HepG2 (cell line): Measurements from ENCODE around the gene PIEZO2. TPM values are rescaled to one million over a fixed set of nuclear protein-coding genes. Genes with fewer than 3 reads are reported as not detected.

Experiments used
- CREB1 ChIP-seq, 2 experiments: fragments of 450-650 bp in 1 of 2; IDR thresholded peaks; 2 replicates each; pipeline ENCODE4 v1.6.1; 2016 to 2017; ENCODE audit warnings: control low read depth in 1 of 2, mild to moderate bottlenecking in 1 of 2, missing compliant biosample characterization in 1 of 2, missing genetic modification characterization in 1 of 2
- FIP1L1 ChIP-seq: fragments of 200-400 bp; formaldehyde crosslinking; IDR thresholded peaks from 2 replicates; pipeline ENCODE4 v1.6.1; 2018; ENCODE audit warnings: low read depth, mild to moderate bottlenecking, low read length, moderate library complexity, borderline replicate concordance; ENCODE audit not compliant: insufficient read depth
- GATAD2A ChIP-seq: IDR thresholded peaks from 2 replicates; pipeline ENCODE4 v1.6.1; 2016
- GFI1 ChIP-seq: sonication (generic); formaldehyde crosslinking; IDR thresholded peaks from 2 replicates; pipeline ENCODE4 v1.5.0; 2020; ENCODE audit warnings: missing genetic modification reagents, mild to moderate bottlenecking, borderline replicate concordance
- HOXA3 ChIP-seq: sonication (generic); formaldehyde crosslinking; IDR thresholded peaks from 2 replicates; pipeline ENCODE4 v1.5.0; 2020; ENCODE audit warnings: missing genetic modification reagents
- ISX ChIP-seq: sonication (generic); formaldehyde crosslinking; conservative IDR thresholded peaks from 2 replicates; pipeline ENCODE4 v1.5.0; 2020; ENCODE audit warnings: missing genetic modification reagents
- POGZ ChIP-seq: sonication (generic); formaldehyde crosslinking; IDR thresholded peaks from 2 replicates; pipeline ENCODE4 v1.4.0; 2020; ENCODE audit warnings: mild to moderate bottlenecking, missing genetic modification reagents
- RCOR2 ChIP-seq: IDR thresholded peaks from 2 replicates; pipeline ENCODE4 v1.6.1; 2016; ENCODE audit warnings: missing biosample characterization, missing genetic modification reagents
- SOX13 ChIP-seq, 3 experiments: fragments of 450-650 bp in 1 of 3; sonication (generic) in 1 of 3; formaldehyde crosslinking in 1 of 3; IDR thresholded peaks in 2 of 3; conservative IDR thresholded peaks in 1 of 3; 2 replicates each; pipeline versions ENCODE4 v1.5.0 to v1.6.1; 2016 to 2020; ENCODE audit warnings: antibody characterized with exemption in 1 of 3, mild to moderate bottlenecking in 1 of 3, missing compliant biosample characterization in 1 of 3, missing genetic modification reagents in 1 of 3, moderate library complexity in 1 of 3
- TARDBP ChIP-seq: sonication (generic); formaldehyde crosslinking; IDR thresholded peaks from 2 replicates; pipeline ENCODE4 v1.8.0; 2022; ENCODE audit warnings: mild to moderate bottlenecking, missing genetic modification reagents
- ZNF20 ChIP-seq: sonication (generic); formaldehyde crosslinking; IDR thresholded peaks from 2 replicates; pipeline ENCODE4 v1.4.0; 2020; ENCODE audit warnings: mild to moderate bottlenecking, moderate library complexity, missing genetic modification reagents
- ZNF331 ChIP-seq: sonication (generic); formaldehyde crosslinking; IDR thresholded peaks from 2 replicates; pipeline ENCODE4 v1.4.0; 2020; ENCODE audit warnings: missing genetic modification reagents
- ZNF644 ChIP-seq: IDR thresholded peaks from 2 replicates; pipeline ENCODE4 v1.6.1; 2016; ENCODE audit warnings: low read depth
- polyA plus RNA-seq, 8 experiments: library from polyadenylated mRNA; depleted of rRNA in 3 of 8; stranded (reverse) in 7 of 8; unstranded in 1 of 8; fragments of >200 nt; fragmentation: Illumina TruSeq in 4 of 8; extraction: Trizol in 4 of 8; gene quantifications; 2 replicates each; pipeline versions ENCODE4 v1.2.1 to v1.2.3, GENCODE V29; 2011 to 2016; ENCODE audit warnings: low read depth in 4 of 8, missing spikeins in 1 of 8, mixed read lengths in 1 of 8; ENCODE audit not compliant: insufficient read depth in 1 of 8
- total RNA-seq, 5 experiments: library from RNA; depleted of rRNA; stranded (reverse); fragments of >200 nt; fragmentation: Illumina TruSeq; extraction: Trizol; gene quantifications; 2 replicates each; pipeline ENCODE4 v1.2.3, GENCODE V29; 2016; ENCODE audit warnings: low read depth in 1 of 5
- TF ChIP-seq, protein P1 (sequence below): sonication (generic); formaldehyde crosslinking; IDR thresholded peaks from 2 replicates; pipeline ENCODE4 v1.5.1; 2020; ENCODE audit warnings: mild to moderate bottlenecking, missing genetic modification reagents, moderate library complexity
- TF ChIP-seq, protein P2 (sequence below): IDR thresholded peaks from 2 replicates; pipeline ENCODE4 v1.6.1; 2016; ENCODE audit warnings: low read depth
- TF ChIP-seq, protein P3 (sequence below), 2 experiments: sonication (generic) in 1 of 2; formaldehyde crosslinking in 1 of 2; IDR thresholded peaks; 2 replicates each; pipeline versions ENCODE4 v1.4.0 to v1.6.1; 2016 to 2020; ENCODE audit warnings: borderline replicate concordance in 1 of 2, low read depth in 1 of 2, mild to moderate bottlenecking in 1 of 2, missing genetic modification reagents in 1 of 2

The PIEZO2 gene
- total and polyA plus RNA-seq, 2 of the 13 experiments (the other 11 are each of a cell fraction or from before 2014, with no cell fraction given), result 15.2 to 27.2 TPM

DNA sequence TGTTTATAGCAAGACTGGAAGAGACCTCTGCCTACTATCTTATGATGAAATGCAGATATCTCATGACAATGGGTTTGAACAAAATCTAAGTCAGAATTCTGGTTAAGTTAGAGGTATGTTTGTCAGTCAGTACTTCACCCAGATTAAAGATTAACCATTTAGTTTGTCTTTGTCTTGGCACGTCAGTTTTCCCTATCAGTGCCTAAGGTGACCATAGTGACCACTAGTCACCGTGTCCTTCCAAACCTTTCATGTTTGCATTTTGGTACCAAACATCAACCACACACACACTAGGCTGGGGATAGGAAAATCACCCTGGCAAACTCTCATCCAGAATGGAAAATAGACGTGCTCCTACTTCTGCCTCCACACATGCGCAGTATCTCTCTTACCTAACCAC is 248.9 kb downstream of the PIEZO2 start (continued):
- TF ChIP-seq, protein P1, sequence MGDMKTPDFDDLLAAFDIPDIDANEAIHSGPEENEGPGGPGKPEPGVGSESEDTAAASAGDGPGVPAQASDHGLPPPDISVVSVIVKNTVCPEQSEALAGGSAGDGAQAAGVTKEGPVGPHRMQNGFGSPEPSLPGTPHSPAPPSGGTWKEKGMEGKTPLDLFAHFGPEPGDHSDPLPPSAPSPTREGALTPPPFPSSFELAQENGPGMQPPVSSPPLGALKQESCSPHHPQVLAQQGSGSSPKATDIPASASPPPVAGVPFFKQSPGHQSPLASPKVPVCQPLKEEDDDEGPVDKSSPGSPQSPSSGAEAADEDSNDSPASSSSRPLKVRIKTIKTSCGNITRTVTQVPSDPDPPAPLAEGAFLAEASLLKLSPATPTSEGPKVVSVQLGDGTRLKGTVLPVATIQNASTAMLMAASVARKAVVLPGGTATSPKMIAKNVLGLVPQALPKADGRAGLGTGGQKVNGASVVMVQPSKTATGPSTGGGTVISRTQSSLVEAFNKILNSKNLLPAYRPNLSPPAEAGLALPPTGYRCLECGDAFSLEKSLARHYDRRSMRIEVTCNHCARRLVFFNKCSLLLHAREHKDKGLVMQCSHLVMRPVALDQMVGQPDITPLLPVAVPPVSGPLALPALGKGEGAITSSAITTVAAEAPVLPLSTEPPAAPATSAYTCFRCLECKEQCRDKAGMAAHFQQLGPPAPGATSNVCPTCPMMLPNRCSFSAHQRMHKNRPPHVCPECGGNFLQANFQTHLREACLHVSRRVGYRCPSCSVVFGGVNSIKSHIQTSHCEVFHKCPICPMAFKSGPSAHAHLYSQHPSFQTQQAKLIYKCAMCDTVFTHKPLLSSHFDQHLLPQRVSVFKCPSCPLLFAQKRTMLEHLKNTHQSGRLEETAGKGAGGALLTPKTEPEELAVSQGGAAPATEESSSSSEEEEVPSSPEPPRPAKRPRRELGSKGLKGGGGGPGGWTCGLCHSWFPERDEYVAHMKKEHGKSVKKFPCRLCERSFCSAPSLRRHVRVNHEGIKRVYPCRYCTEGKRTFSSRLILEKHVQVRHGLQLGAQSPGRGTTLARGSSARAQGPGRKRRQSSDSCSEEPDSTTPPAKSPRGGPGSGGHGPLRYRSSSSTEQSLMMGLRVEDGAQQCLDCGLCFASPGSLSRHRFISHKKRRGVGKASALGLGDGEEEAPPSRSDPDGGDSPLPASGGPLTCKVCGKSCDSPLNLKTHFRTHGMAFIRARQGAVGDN (CRISPR knock-in tag), result no peak
- no peak for TF ChIP-seq CREB1 (IDR thresholded peaks at IDR 0.05)
- 0 out of 2 replicates have a peak, but pooled peaks have one; percentile 33 for TF ChIP-seq CREB1 (CRISPR knock-in tag; IDR thresholded peaks at IDR 0.05)
- TF ChIP-seq ISX (CRISPR knock-in tag), result no peak
- no peak for TF ChIP-seq RCOR2 (CRISPR knock-in tag)
- TF ChIP-seq TARDBP, result peak; percentile 4; the same call in 1 of the 2 replicates
- peak; percentile 70 for TF ChIP-seq GATAD2A (CRISPR knock-in tag)
- no peak for TF ChIP-seq SOX13 (IDR thresholded peaks at IDR 0.05)
- peak in 1 of 2 experiments; percentile 67; a peak in 2 of 4 replicates for TF ChIP-seq SOX13 (CRISPR knock-in tag; conservative IDR thresholded peaks at IDR 0.05 in 1 of 2, IDR thresholded peaks at IDR 0.05 in 1 of 2)
- TF ChIP-seq POGZ (CRISPR knock-in tag), result peak; percentile 42; the same call in 1 of the 2 replicates
- no peak for TF ChIP-seq ZNF20
- TF ChIP-seq ZNF644 (CRISPR knock-in tag), result peak; percentile 66; the same call in 1 of the 2 replicates
- 0 out of 2 replicates have a peak, but pooled peaks have one; percentile 32 for TF ChIP-seq ZNF331 (CRISPR knock-in tag)
- TF ChIP-seq, protein P2, sequence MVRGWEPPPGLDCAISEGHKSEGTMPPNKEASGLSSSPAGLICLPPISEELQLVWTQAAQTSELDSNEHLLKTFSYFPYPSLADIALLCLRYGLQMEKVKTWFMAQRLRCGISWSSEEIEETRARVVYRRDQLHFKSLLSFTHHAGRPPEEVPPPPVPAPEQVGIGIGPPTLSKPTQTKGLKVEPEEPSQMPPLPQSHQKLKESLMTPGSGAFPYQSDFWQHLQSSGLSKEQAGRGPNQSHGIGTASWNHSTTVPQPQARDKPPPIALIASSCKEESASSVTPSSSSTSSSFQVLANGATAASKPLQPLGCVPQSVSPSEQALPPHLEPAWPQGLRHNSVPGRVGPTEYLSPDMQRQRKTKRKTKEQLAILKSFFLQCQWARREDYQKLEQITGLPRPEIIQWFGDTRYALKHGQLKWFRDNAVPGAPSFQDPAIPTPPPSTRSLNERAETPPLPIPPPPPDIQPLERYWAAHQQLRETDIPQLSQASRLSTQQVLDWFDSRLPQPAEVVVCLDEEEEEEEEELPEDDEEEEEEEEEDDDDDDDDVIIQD (CRISPR knock-in tag), result peak; percentile 74
- TF ChIP-seq GFI1 (CRISPR knock-in tag), result no peak
- no peak for TF ChIP-seq FIP1L1
- no peak for TF ChIP-seq HOXA3 (CRISPR knock-in tag)
- TF ChIP-seq, protein P3, sequence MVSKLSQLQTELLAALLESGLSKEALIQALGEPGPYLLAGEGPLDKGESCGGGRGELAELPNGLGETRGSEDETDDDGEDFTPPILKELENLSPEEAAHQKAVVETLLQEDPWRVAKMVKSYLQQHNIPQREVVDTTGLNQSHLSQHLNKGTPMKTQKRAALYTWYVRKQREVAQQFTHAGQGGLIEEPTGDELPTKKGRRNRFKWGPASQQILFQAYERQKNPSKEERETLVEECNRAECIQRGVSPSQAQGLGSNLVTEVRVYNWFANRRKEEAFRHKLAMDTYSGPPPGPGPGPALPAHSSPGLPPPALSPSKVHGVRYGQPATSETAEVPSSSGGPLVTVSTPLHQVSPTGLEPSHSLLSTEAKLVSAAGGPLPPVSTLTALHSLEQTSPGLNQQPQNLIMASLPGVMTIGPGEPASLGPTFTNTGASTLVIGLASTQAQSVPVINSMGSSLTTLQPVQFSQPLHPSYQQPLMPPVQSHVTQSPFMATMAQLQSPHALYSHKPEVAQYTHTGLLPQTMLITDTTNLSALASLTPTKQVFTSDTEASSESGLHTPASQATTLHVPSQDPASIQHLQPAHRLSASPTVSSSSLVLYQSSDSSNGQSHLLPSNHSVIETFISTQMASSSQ (IDR thresholded peaks at IDR 0.05; ENCODE audit: low read depth), result peak; percentile 70
- TF ChIP-seq, protein P3 (CRISPR knock-in tag; IDR thresholded peaks at IDR 0.05; ENCODE audit: borderline replicate concordance), result peak; percentile 77; the same call in 1 of the 2 replicates
